Liver (tissue), 9 donors: ENCODE data around the gene TMEM26. TPM values are rescaled to one million over a fixed set of nuclear protein-coding genes. Genes with fewer than 3 reads are reported as not detected.

Source experiments
- DNase-seq: peaks from one replicate; pipeline ENCODE4 v3.0.0-alpha.2; 2017; ENCODE audit warnings: low spot score
- H3K27ac ChIP-seq, 2 donors: one replicate each; pipeline ENCODE4 v1.7.0; 2013; ENCODE audit warnings: inconsistent platforms in 2 of 2, low read length in 2 of 2, control low read depth in 1 of 2, low read depth in 1 of 2, mild to moderate bottlenecking in 1 of 2
- H3K27me3 ChIP-seq, 4 donors: one replicate each; pipeline versions ENCODE4 v1.6.1 to v1.7.0; 2013; ENCODE audit warnings: low read length in 3 of 4, inconsistent platforms in 1 of 4, mild to moderate bottlenecking in 1 of 4, moderate library complexity in 1 of 4; ENCODE audit not compliant: control insufficient read depth in 4 of 4, insufficient read depth in 4 of 4
- H3K36me3 ChIP-seq, 4 donors: one replicate each; pipeline versions ENCODE4 v1.6.1 to v1.7.0; 2013; ENCODE audit warnings: low read length in 3 of 4, mild to moderate bottlenecking in 3 of 4, low read depth in 1 of 4, moderate library complexity in 1 of 4; ENCODE audit not compliant: control insufficient read depth in 4 of 4, insufficient read depth in 3 of 4
- H3K4me1 ChIP-seq, 4 donors: one replicate each; pipeline versions ENCODE4 v1.6.1 to v1.7.0; 2013; ENCODE audit warnings: low read length in 3 of 4, mild to moderate bottlenecking in 3 of 4, moderate library complexity in 1 of 4; ENCODE audit not compliant: control insufficient read depth in 4 of 4, insufficient read depth in 4 of 4
- H3K4me3 ChIP-seq, 3 donors: one replicate each; pipeline versions ENCODE4 v1.6.1 to v1.7.0; 2013; ENCODE audit warnings: low read length in 3 of 3, control low read depth in 1 of 3, low read depth in 1 of 3, mild to moderate bottlenecking in 1 of 3
- H3K9ac ChIP-seq, 2 donors: one replicate each; pipeline ENCODE4 v1.7.0; 2013; ENCODE audit warnings: low read length in 2 of 2, mild to moderate bottlenecking in 2 of 2, moderate library complexity in 2 of 2, control low read depth in 1 of 2, low read depth in 1 of 2
- H3K9me3 ChIP-seq, 4 donors: one replicate each; pipeline versions ENCODE4 v1.6.1 to v1.7.0; 2013; ENCODE audit warnings: low read length in 3 of 4; ENCODE audit not compliant: control insufficient read depth in 4 of 4
- ATF3 ChIP-seq: IDR thresholded peaks from 2 replicates; pipeline ENCODE4 v1.6.1; 2016; ENCODE audit warnings: antibody characterized with exemption
- CTCF ChIP-seq: fragments of 150-350 bp; IDR thresholded peaks from 2 replicates; pipeline ENCODE4 v1.5.1; 2017; ENCODE audit warnings: improper control_type of control experiment, low read depth, low read length; ENCODE audit not compliant: missing input control
- EGR1 ChIP-seq, 2 donors: IDR thresholded peaks; 2 replicates each; pipeline ENCODE4 v1.6.1; 2016 to 2018; ENCODE audit warnings: antibody characterized with exemption in 2 of 2, low read depth in 2 of 2
- FOXA1 ChIP-seq: IDR thresholded peaks from 2 replicates; pipeline ENCODE4 v1.6.1; 2016; ENCODE audit warnings: antibody characterized with exemption
- FOXA2 ChIP-seq: IDR thresholded peaks from 2 replicates; pipeline ENCODE4 v1.6.1; 2016; ENCODE audit warnings: antibody characterized with exemption
- GABPA ChIP-seq, 2 donors: IDR thresholded peaks in 1 of 2; conservative IDR thresholded peaks in 1 of 2; 2 replicates each; pipeline ENCODE4 v1.6.1; 2016; ENCODE audit warnings: antibody characterized with exemption in 2 of 2, mild to moderate bottlenecking in 1 of 2, moderate library complexity in 1 of 2
- HNF4A ChIP-seq, 2 donors: conservative IDR thresholded peaks; 2 replicates each; pipeline ENCODE4 v1.6.1; 2016; ENCODE audit warnings: antibody characterized with exemption in 2 of 2, mild to moderate bottlenecking in 2 of 2
- HNF4G ChIP-seq: IDR thresholded peaks from 2 replicates; pipeline ENCODE4 v1.6.1; 2016; ENCODE audit warnings: antibody characterized with exemption
- JUND ChIP-seq, 2 donors: IDR thresholded peaks; 2 replicates each; pipeline ENCODE4 v1.6.1; 2016; ENCODE audit warnings: antibody characterized with exemption in 2 of 2
- NR2F2 ChIP-seq: IDR thresholded peaks from 2 replicates; pipeline ENCODE4 v1.6.1; 2016; ENCODE audit warnings: antibody characterized with exemption
- RAD21 ChIP-seq, 2 donors: IDR thresholded peaks; 2 replicates each; pipeline ENCODE4 v1.6.1; 2016; ENCODE audit warnings: antibody characterized with exemption in 2 of 2, mild to moderate bottlenecking in 2 of 2
- REST ChIP-seq: IDR thresholded peaks from 2 replicates; pipeline ENCODE4 v1.6.1; 2016; ENCODE audit warnings: antibody characterized with exemption, mild to moderate bottlenecking
- RXRA ChIP-seq, 2 donors: IDR thresholded peaks; 2 replicates each; pipeline ENCODE4 v1.6.1; 2017 to 2018; ENCODE audit warnings: antibody characterized with exemption in 2 of 2, mild to moderate bottlenecking in 1 of 2
- SP1 ChIP-seq: IDR thresholded peaks from 2 replicates; pipeline ENCODE4 v1.6.1; 2018; ENCODE audit warnings: antibody characterized with exemption, mild to moderate bottlenecking
- TAF1 ChIP-seq: conservative IDR thresholded peaks from 2 replicates; pipeline ENCODE4 v1.6.1; 2016; ENCODE audit warnings: antibody characterized with exemption, mild to moderate bottlenecking
- YY1 ChIP-seq: IDR thresholded peaks from 2 replicates; pipeline ENCODE4 v1.6.1; 2016; ENCODE audit warnings: antibody characterized with exemption, mild to moderate bottlenecking
- ZBTB33 ChIP-seq: IDR thresholded peaks from 2 replicates; pipeline ENCODE4 v1.6.1; 2016; ENCODE audit warnings: antibody characterized with exemption
- WGBS: extraction: QIAGEN DNeasy Blood & Tissue Kit; methylation state at CpG from one replicate; pipeline ENCODE4 v1.1.7; 2013; 5-methylcytosine and 5-hydroxymethylcytosine counted together
- polyA plus RNA-seq, 2 donors: library from polyadenylated mRNA; stranded (reverse) in 1 of 2; unstranded in 1 of 2; fragments of 200-250 nt in 1 of 2; fragments of >200 nt in 1 of 2; fragmentation: Nextera tagmentation in 1 of 2; extraction: Ambion mirVana in 1 of 2; gene quantifications; one replicate each; pipeline versions ENCODE4 v1.2.1 to v1.2.3, GENCODE V29; 2013 to 2015
- total RNA-seq, 2 donors: library from RNA; depleted of rRNA; stranded (reverse); fragments of >200 nt; gene quantifications; one replicate each; pipeline ENCODE4 v1.2.3, GENCODE V29; 2014
- donor health status: healthy.
- donor health status: healthy.
- donor health status: healthy.
- donor health status: healthy.
- donor health status: healthy.

TMEM26 gene
- total and polyA plus RNA-seq, 4 donors: 0.31 to 5.5 (median 1.2) TPM

GRCh38 chr10:61417661-61418060 lies 35.5 kb downstream of the TMEM26 start:
- Histone ChIP-seq H3K27me3 (no peaks in the 10 kb centered on the region), H3K27ac (no peak overlapping the region), H3K36me3 (no peaks in the 10 kb centered on the region), H3K4me3 (no peak overlapping the region), H3K9ac (no peak overlapping the region), H3K4me1 (no peaks in the 10 kb centered on the region), H3K9me3 (peaks cover 0 to 2% (median 1%) of the 10 kb centered on the region in 4 donors)
- 49% methylated on average over 2 of the region's 2 CpGs for WGBS
- DNase-seq: no peak
- TF ChIP-seq HNF4A (conservative IDR thresholded peaks at IDR 0.05) (no peak), FOXA2 (no peak), TAF1 (no peak), SP1 (no peak), CTCF (no peak), RAD21 (IDR thresholded peaks at IDR 0.05) (no peak), JUND (IDR thresholded peaks at IDR 0.05) (no peak), ATF3 (no peak), NR2F2 (no peak), RXRA (IDR thresholded peaks at IDR 0.05) (no peak), ZBTB33 (no peak)

GRCh38 chr10:61415824-61416223 lies 37.4 kb downstream of the TMEM26 start:
- Histone ChIP-seq H3K4me1 (no peaks in the 10 kb centered on the region), H3K9ac (no peak overlapping the region), H3K36me3 (no peaks in the 10 kb centered on the region), H3K27ac (no peak overlapping the region), H3K27me3 (no peaks in the 10 kb centered on the region), H3K4me3 (no peak overlapping the region), H3K9me3 (peaks cover 0 to 2% (median 0%) of the 10 kb centered on the region in 4 donors)
- no peak for DNase-seq
- TF ChIP-seq CTCF (no peak), SP1 (no peak), JUND (IDR thresholded peaks at IDR 0.05) (no peak), REST (no peak), FOXA1 (no peak), NR2F2 (no peak), EGR1 (IDR thresholded peaks at IDR 0.05; ENCODE audit: low read depth in 2 of 2) (no peak), RXRA (IDR thresholded peaks at IDR 0.05) (no peak), YY1 (no peak), TAF1 (no peak), ATF3 (no peak), HNF4G (no peak), GABPA (IDR thresholded peaks at IDR 0.05 in 1 of 2, conservative IDR thresholded peaks at IDR 0.05 in 1 of 2) (no peak), FOXA2 (no peak), RAD21 (IDR thresholded peaks at IDR 0.05) (no peak), ZBTB33 (no peak), HNF4A (conservative IDR thresholded peaks at IDR 0.05) (no peak)
